ENCODE data around the gene CRYBG1. TPM values are rescaled to one million over a fixed set of nuclear protein-coding genes. Genes with fewer than 3 reads are reported as not detected.

Gene CRYBG1
- total and polyA plus RNA-seq, 2 donors (not counting 3 experiments of a cell fraction or from before 2014, with no cell fraction given), result 4.1 to 30.1 TPM

- no peak overlapping the region for H3K4me2 ChIP-seq (ENCODE audit: insufficient read depth, low read length)
- no peaks in the 10 kb centered on the region for H3K9me1 ChIP-seq (replicated peaks; ENCODE audit: control insufficient read depth, extremely low read depth, insufficient read depth, low read length)
- no peak for DNase-seq (ENCODE audit: low read depth, low spot score)
- no peaks in the 10 kb centered on the region for H3K27me3 ChIP-seq (ENCODE audit: control insufficient read depth in 2 of 2, insufficient read depth in 2 of 2, low read length in 2 of 2)
- FAIRE-seq, result no peak
- no TSS peak for BruUV-seq (replicated peaks)
- dilution Hi-C loops (cut with MboI; ENCODE audit: extremely low pct_ligation_motif_present, low sequenced_read_pairs), result loop anchor here (25.0 kb wide), 1 partner anchor 125 kb away; no protein-coding TSS in a partner anchor
- no peak overlapping the region for H3K4me3 ChIP-seq (replicated peaks in 1 of 3; ENCODE audit: insufficient read depth in 1 of 3, low read depth in 1 of 3, low read length in 3 of 3)
- CTCF ChIA-PET, result interaction anchor here (0.7 to 23.4 kb wide), 6 partner anchors 50 to 226 kb away, joined by 3 to 397 read pairs (median 6); no protein-coding TSS in a partner anchor
- H3K27ac ChIP-seq (ENCODE audit: insufficient read depth, low read depth, low read length), result no peak overlapping the region
- H3K4me1 ChIP-seq (ENCODE audit: control insufficient read depth, extremely low read depth, insufficient read depth, low read length), result no peaks in the 10 kb centered on the region
- no peaks in the 10 kb centered on the region for H4K20me1 ChIP-seq (replicated peaks; ENCODE audit: control insufficient read depth, extremely low read depth, insufficient read depth, low read length)
- intact Hi-C loops (cut with micrococcal nuclease), result no loop called here
- H3K9ac ChIP-seq (replicated peaks; ENCODE audit: extremely low read depth, insufficient read depth, low read length), result no peak overlapping the region
- POLR2A ChIA-PET, result no interaction called here
- H3K9me3 ChIP-seq (replicated peaks; ENCODE audit: control insufficient read depth, insufficient read depth, low read length), result no peaks in the 10 kb centered on the region
- peaks cover 0 to 3% of the 10 kb centered on the region in 2 experiments for H3K36me3 ChIP-seq (ENCODE audit: control insufficient read depth in 2 of 2, extremely low read depth in 1 of 2, insufficient read depth in 2 of 2, low read length in 2 of 2)
- no peak for TF ChIP-seq POLR2AphosphoS5 (IDR thresholded peaks at IDR 0.05; ENCODE audit: insufficient read depth, low read depth, low read length)
- TF ChIP-seq MYC (IDR thresholded peaks at IDR 0.05; ENCODE audit: low read depth, low read length), result no peak
- no peak overlapping the region for H2AFZ ChIP-seq (ENCODE audit: low read depth, low read length)
- no peaks in the 10 kb centered on the region for H3K79me2 ChIP-seq (ENCODE audit: control insufficient read depth, insufficient read depth, low read length)
Observed at GRCh38 chr6:106561686-106562405, 201.3 kb downstream of the CRYBG1 start.

- Histone ChIP-seq H3K9ac (replicated peaks; ENCODE audit: extremely low read depth, insufficient read depth, low read length) (no peak overlapping the region), H3K4me1 (ENCODE audit: control insufficient read depth, extremely low read depth, insufficient read depth, low read length) (no peaks in the 10 kb centered on the region), H3K4me2 (ENCODE audit: insufficient read depth, low read length) (no peak overlapping the region), H3K9me1 (replicated peaks; ENCODE audit: control insufficient read depth, extremely low read depth, insufficient read depth, low read length) (no peaks in the 10 kb centered on the region), H3K79me2 (ENCODE audit: control insufficient read depth, insufficient read depth, low read length) (no peaks in the 10 kb centered on the region), H2AFZ (ENCODE audit: low read depth, low read length) (no peak overlapping the region), H3K36me3 (ENCODE audit: control insufficient read depth in 2 of 2, extremely low read depth in 1 of 2, insufficient read depth in 2 of 2, low read length in 2 of 2) (peaks cover 0 to 3% of the 10 kb centered on the region in 2 experiments), H3K4me3 (replicated peaks in 1 of 3; ENCODE audit: insufficient read depth in 1 of 3, low read depth in 1 of 3, low read length in 3 of 3) (no peak overlapping the region), H3K27ac (ENCODE audit: insufficient read depth, low read depth, low read length) (no peak overlapping the region), H3K9me3 (replicated peaks; ENCODE audit: control insufficient read depth, insufficient read depth, low read length) (no peaks in the 10 kb centered on the region), H3K27me3 (ENCODE audit: control insufficient read depth in 2 of 2, insufficient read depth in 2 of 2, low read length in 2 of 2) (no peaks in the 10 kb centered on the region), H4K20me1 (replicated peaks; ENCODE audit: control insufficient read depth, extremely low read depth, insufficient read depth, low read length) (no peaks in the 10 kb centered on the region)
- dilution Hi-C loops (cut with MboI; ENCODE audit: extremely low pct_ligation_motif_present, low sequenced_read_pairs) (loop anchor here (25.0 kb wide), 1 partner anchor 126 kb away; no protein-coding TSS in a partner anchor), intact Hi-C loops (cut with micrococcal nuclease) (no loop called here)
- POLR2A ChIA-PET, result no interaction called here
- no TSS peak for BruUV-seq (replicated peaks)
- CTCF ChIA-PET, result interaction anchor here (0.9 to 23.4 kb wide), 7 partner anchors 51 to 434 kb away, joined by 3 to 397 read pairs (median 6); no protein-coding TSS in a partner anchor
- no peak for DNase-seq (ENCODE audit: low read depth, low spot score)
- TF ChIP-seq FOS (IDR thresholded peaks at IDR 0.05; ENCODE audit: borderline replicate concordance, insufficient read depth, low read length) (no peak), POLR2AphosphoS5 (IDR thresholded peaks at IDR 0.05; ENCODE audit: insufficient read depth, low read depth, low read length) (no peak)
- FAIRE-seq, result peak; percentile 28
Observed at GRCh38 chr6:106563614-106564013, 203.1 kb downstream of the CRYBG1 start.
